GM12874 (cell line): Measurements from ENCODE around the gene DCUN1D1.

Experiments
- CTCF ChIP-seq: IDR thresholded peaks from 2 replicates; pipeline ENCODE4 v1.5.1; 2011; ENCODE audit warnings: low read depth, mild to moderate bottlenecking, control low read depth, low read length, moderate library complexity; ENCODE audit not compliant: insufficient read depth

The DCUN1D1 gene

GRCh38 chr3:182980204-182981037, at the start of gene DCUN1D1:
Gene DCUN1D1 (minus strand): TSS chr3:182980538. CDS start chr3:182980489, 49 bp downstream.
- TF ChIP-seq CTCF, result no peak

- TF ChIP-seq CTCF, result no peak
Observed at GRCh38 chr3:183028416-183028815, 48.1 kb upstream of the DCUN1D1 start.

GRCh38 chr3:183027276-183027675, 46.9 kb upstream of the DCUN1D1 start:
- no peak for TF ChIP-seq CTCF

- no peak for TF ChIP-seq CTCF
Observed at GRCh38 chr3:183022936-183023516, 42.7 kb upstream of the DCUN1D1 start.

GRCh38 chr3:183018421-183019192, 38.3 kb upstream of the DCUN1D1 start:
- TF ChIP-seq CTCF, result no peak

- no peak for TF ChIP-seq CTCF
Observed at GRCh38 chr3:183015185-183015584, 34.8 kb upstream of the DCUN1D1 start.

- no peak for TF ChIP-seq CTCF
Observed at GRCh38 chr3:183013856-183014255, 33.5 kb upstream of the DCUN1D1 start.
